Neural cell (in vitro differentiated cells): ENCODE measurements around the gene KCNK15. TPM values are rescaled to one million over a fixed set of nuclear protein-coding genes. Genes with fewer than 3 reads are reported as not detected.

Experiments
- H2AFZ ChIP-seq: fragments of 200-600, 300-800 bp; sonication (generic), shearing (Covaris generic); 2 replicates; pipeline ENCODE4 v1.6.0; 2014; ENCODE audit warnings: low read depth, mild to moderate bottlenecking, antibody characterized with exemption, low read length, moderate library complexity
- H3F3A ChIP-seq: fragments of 200-600 bp; shearing (Covaris generic); 2 replicates; pipeline ENCODE4 v1.6.1; 2016; ENCODE audit warnings: mild to moderate bottlenecking, moderate library complexity, mixed read lengths, antibody characterized with exemption, low read length; ENCODE audit not compliant: insufficient read depth, poor library complexity, severe bottlenecking
- H3K27ac ChIP-seq: fragments of 200-600, 300-800 bp; sonication (generic), shearing (Covaris generic); 2 replicates; pipeline ENCODE4 v1.5.1; 2014; ENCODE audit warnings: mild to moderate bottlenecking, low read length, moderate library complexity
- H3K27me3 ChIP-seq: fragments of 300-800, 200-600 bp; sonication (generic), shearing (Covaris generic); 2 replicates; pipeline ENCODE4 v1.6.0; 2014; ENCODE audit warnings: mild to moderate bottlenecking, low read depth, low read length, moderate library complexity; ENCODE audit not compliant: insufficient read depth
- H3K36me3 ChIP-seq: fragments of 300-800, 200-600 bp; sonication (generic), shearing (Covaris generic); 2 replicates; pipeline ENCODE4 v1.5.1; 2014; ENCODE audit warnings: mild to moderate bottlenecking, antibody characterized with exemption, low read length, moderate library complexity; ENCODE audit not compliant: insufficient read depth
- H3K4me2 ChIP-seq: fragments of 300-800, 200-600 bp; sonication (generic), shearing (Covaris generic); 2 replicates; pipeline ENCODE4 v1.6.0; 2014; ENCODE audit warnings: mild to moderate bottlenecking, low read length
- H3K4me3 ChIP-seq: fragments of 300-800, 200-600 bp; sonication (generic), shearing (Covaris generic); 2 replicates; pipeline ENCODE4 v1.5.1; 2014; ENCODE audit warnings: mild to moderate bottlenecking, low read length, moderate library complexity
- H3K79me2 ChIP-seq: fragments of 200-600 bp; shearing (Covaris generic); replicated peaks from 2 replicates; pipeline ENCODE4 v1.6.0; 2014; ENCODE audit warnings: mild to moderate bottlenecking, low read length, moderate library complexity; ENCODE audit not compliant: insufficient read depth
- H3K9ac ChIP-seq: fragments of 300-800, 200-600 bp; sonication (generic), shearing (Covaris generic); 2 replicates; pipeline ENCODE4 v1.6.1; 2016; ENCODE audit warnings: mild to moderate bottlenecking, low read length, mixed read lengths
- H3K9me2 ChIP-seq: fragments of 200-600 bp; shearing (Covaris generic); 2 replicates; pipeline ENCODE4 v1.6.1; 2016; ENCODE audit warnings: mild to moderate bottlenecking, low read length, mixed read lengths; ENCODE audit not compliant: insufficient read depth
- H3K9me3 ChIP-seq: fragments of 200-600, 300-800 bp; sonication (generic), shearing (Covaris generic); 2 replicates; pipeline ENCODE4 v1.6.1; 2016; ENCODE audit warnings: mild to moderate bottlenecking, mixed run types, low read length, moderate library complexity, mixed read lengths
- H4K20me1 ChIP-seq: fragments of 200-600 bp; shearing (Covaris generic); 2 replicates; pipeline ENCODE4 v1.6.1; 2016; ENCODE audit warnings: mild to moderate bottlenecking, mixed run types; ENCODE audit not compliant: insufficient read depth
- EP300 ChIP-seq: fragments of 450-650 bp; conservative IDR thresholded peaks from 2 replicates; pipeline ENCODE4 v1.6.1; 2014; ENCODE audit warnings: antibody characterized with exemption, mild to moderate bottlenecking, moderate library complexity; ENCODE audit not compliant: poor library complexity, severe bottlenecking
- EZH2 ChIP-seq: fragments of 200-600, 300-800 bp; shearing (Covaris generic), sonication (generic); IDR thresholded peaks from 2 replicates; pipeline ENCODE4 v1.6.1; 2014; ENCODE audit warnings: antibody characterized with exemption, low read length, borderline replicate concordance, mild to moderate bottlenecking; ENCODE audit not compliant: insufficient read depth, poor library complexity, severe bottlenecking
- MXI1 ChIP-seq: fragments of 450-650 bp; conservative IDR thresholded peaks from 2 replicates; pipeline ENCODE4 v1.6.1; 2014; ENCODE audit warnings: antibody characterized with exemption, mild to moderate bottlenecking; ENCODE audit not compliant: poor library complexity, severe bottlenecking
- RAD21 ChIP-seq: fragments of 450-650 bp; conservative IDR thresholded peaks from 2 replicates; pipeline ENCODE4 v1.6.1; 2014; ENCODE audit warnings: antibody characterized with exemption, mild to moderate bottlenecking, moderate library complexity
- REST ChIP-seq: IDR thresholded peaks from 2 replicates; pipeline ENCODE4 v1.6.1; 2012; ENCODE audit warnings: borderline replicate concordance
- SMC3 ChIP-seq: fragments of 450-650 bp; conservative IDR thresholded peaks from 2 replicates; pipeline ENCODE4 v1.6.1; 2014; ENCODE audit warnings: antibody characterized with exemption, mild to moderate bottlenecking, moderate library complexity; ENCODE audit not compliant: poor library complexity
- polyA plus RNA-seq: library from polyadenylated mRNA; depleted of rRNA; stranded (reverse); fragments of >200 nt; gene quantifications from 2 replicates; pipeline ENCODE4 v1.2.3, GENCODE V29; 2014

Gene KCNK15
- polyA plus RNA-seq, 1 donor from 2014 or later: not detected

GRCh38 chr20:44716309-44717106 lies 29.2 kb upstream of the KCNK15 start:
- H3K4me3 ChIP-seq: no peak overlapping the region
- no peak overlapping the region for H2AFZ ChIP-seq
- TF ChIP-seq RAD21 (no peak), SMC3 (no peak), EP300 (no peak), REST (no peak), EZH2 (no peak), MXI1 (no peak)
- H3K9ac ChIP-seq: no peak overlapping the region
- H3K79me2 ChIP-seq: no peaks in the 10 kb centered on the region
- H3K4me2 ChIP-seq: no peak overlapping the region
- no peaks in the 10 kb centered on the region for H4K20me1 ChIP-seq
- H3K36me3 ChIP-seq: no peaks in the 10 kb centered on the region
- H3F3A ChIP-seq: no peaks in the 10 kb centered on the region
- H3K27me3 ChIP-seq: no peaks in the 10 kb centered on the region
- H3K9me3 ChIP-seq: no peaks in the 10 kb centered on the region
- H3K27ac ChIP-seq: no peak overlapping the region
- H3K9me2 ChIP-seq: no peaks in the 10 kb centered on the region

- H3K27me3 ChIP-seq: no peaks in the 10 kb centered on the region
- H3K9me2 ChIP-seq: no peaks in the 10 kb centered on the region
- H3F3A ChIP-seq: no peaks in the 10 kb centered on the region
- no peak for TF ChIP-seq SMC3
- no peak for TF ChIP-seq EZH2
- no peak for TF ChIP-seq REST
- TF ChIP-seq RAD21: no peak
- no peak overlapping the region for H3K27ac ChIP-seq
- no peak overlapping the region for H2AFZ ChIP-seq
- H3K9ac ChIP-seq: no peak overlapping the region
- no peaks in the 10 kb centered on the region for H3K9me3 ChIP-seq
- H3K4me3 ChIP-seq: no peak overlapping the region
- H4K20me1 ChIP-seq: no peaks in the 10 kb centered on the region
- no peaks in the 10 kb centered on the region for H3K79me2 ChIP-seq
- H3K4me2 ChIP-seq: no peak overlapping the region
- H3K36me3 ChIP-seq: no peaks in the 10 kb centered on the region
Observed at GRCh38 chr20:44717986-44718385, 27.7 kb upstream of the KCNK15 start.
